HG02970 (cell line): ENCODE results near the gene TMEM150C.
"Not testable (repeated sequence)": the region's sequence is repeated elsewhere in the genome, so short reads cannot be mapped to it uniquely, and the experiment has no call there.

Source experiments
- ATAC-seq: cut with Tn5 transposase; IDR thresholded peaks from one replicate; pipeline ENCODE4 v1.9.1; 2021; ENCODE audit warnings: mild to moderate bottlenecking, moderate library complexity, moderate number of reproducible peaks; ENCODE audit not compliant: unreplicated experiment, low FRiP score

The TMEM150C gene

DNA sequence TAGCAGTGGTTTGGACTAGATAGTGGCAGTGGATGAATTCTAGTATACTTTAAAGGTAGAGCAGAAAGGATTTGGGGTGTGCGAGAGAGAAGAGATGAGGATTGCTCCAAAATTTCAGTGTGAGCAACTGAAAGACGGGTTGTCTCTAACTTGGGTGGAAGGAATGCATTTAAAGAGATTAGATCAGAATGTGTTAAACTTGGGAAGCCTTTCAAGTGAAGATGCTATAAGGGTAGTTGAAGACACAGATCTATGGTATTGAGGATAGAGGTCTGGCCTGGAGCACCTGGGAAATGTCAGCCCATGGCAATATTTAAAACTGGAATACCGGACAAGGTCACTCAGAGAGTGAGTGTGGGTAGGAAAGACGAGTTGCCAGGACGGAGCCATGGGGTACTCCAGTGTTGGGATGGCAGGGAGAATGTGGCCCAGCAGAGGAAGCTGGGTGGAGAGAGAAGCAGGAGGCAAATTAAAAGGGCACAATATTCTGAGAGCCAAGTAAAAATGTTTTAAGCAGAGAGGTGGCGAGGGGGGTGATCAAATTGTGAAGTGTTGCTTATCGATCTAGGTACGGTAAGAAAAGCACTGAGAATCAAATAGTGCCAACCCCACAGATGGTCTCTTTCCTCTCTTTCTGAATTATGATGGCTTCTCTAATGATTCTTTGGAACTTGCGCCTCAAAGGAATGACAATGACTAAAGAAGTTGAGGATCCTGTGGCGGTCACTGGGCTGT, 80.8 kb downstream of the TMEM150C start:
- no peak for ATAC-seq

DNA sequence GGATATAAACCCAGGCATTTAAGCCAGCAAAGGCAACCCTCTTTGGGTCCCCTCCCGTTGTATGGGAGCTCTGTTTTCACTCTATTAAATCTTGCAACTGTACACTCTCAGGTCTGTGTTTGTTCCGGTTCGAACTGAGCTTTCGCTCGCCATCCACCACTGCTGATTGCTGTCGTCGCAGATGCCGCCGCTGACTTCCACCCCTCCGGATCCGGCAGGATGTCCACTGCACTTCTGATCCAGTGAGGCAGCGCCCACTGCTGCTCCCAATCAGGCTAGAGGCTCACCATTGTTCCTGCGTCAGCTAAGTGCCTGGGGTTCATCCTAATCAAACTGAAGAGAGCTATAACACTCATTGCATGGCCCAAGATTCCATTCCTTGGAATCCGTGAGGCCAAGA, 82.2 kb downstream of the TMEM150C start:
- no peak for ATAC-seq

DNA sequence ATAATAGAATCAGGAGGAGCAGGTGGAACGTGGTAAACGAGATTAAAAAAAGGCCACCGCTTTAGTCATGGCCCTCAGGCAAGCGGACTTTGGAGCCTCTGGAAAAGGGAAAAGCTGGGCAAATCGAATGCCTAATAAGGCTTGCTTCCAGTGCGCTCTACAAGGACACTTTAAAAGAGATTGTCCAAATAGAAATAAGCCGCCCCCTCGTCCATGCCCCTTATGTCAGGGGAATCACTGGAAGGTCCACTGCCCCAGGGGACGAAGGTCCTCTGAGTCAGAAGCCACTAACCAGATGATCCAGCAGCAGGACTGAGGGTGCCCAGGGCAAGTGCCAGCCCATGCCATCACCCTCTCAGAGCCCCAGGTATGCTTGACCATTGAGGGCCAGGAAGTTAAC, 84.3 kb downstream of the TMEM150C start:
- ATAC-seq: not testable (repeated sequence)

DNA sequence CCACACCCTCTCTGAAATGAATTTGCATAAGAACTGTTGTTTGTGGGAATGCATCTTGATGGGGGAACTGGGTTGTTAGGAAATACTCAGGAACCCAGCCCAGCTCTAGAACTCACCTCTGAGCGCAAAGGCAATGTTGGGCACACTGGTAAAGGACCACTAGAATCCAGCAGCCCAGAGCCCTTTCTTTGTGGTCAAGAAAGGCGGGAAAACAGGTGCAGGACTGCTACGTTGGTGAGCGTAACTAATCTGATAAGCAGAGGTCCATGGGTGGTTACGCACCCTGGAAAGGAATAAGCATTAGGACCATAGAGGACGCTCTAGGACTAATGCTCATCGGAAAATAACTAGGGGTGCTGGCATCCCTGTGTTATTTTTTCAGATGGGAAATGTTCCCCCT, 85.9 kb downstream of the TMEM150C start:
- ATAC-seq: not testable (repeated sequence)

DNA sequence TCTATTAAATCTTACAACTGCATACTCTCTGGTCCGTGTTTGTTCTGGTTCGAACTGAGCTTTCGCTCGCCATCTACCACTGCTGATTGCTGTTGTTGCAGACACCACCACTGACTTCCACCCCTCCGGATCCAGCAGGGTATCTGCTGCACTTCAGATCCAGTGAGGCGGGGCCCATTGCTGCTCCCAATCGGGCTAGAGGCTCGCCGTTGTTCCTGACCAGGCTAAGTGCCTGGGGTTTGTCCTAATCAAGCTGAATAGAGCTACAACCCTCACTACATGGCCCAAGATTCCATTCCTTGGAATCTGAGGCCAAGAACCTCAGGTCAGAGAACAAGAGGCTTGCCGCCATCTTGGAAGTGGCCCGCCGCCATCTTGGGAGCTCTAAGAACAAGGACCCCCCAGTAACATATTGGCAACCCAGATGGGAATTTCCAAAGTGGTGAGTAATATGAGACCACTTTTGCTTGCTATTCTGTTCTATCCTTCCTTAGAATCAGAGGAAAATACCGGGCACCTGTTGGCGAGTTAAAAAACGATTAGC, 88.1 kb downstream of the TMEM150C start:
- ATAC-seq: no peak

GRCh38 chr4:82473080-82473479, 88.7 kb downstream of the TMEM150C start:
- ATAC-seq: not testable (repeated sequence)

- no peak for ATAC-seq
Measured at GRCh38 chr4:82469791-82470345, 91.9 kb downstream of the TMEM150C start.

- ATAC-seq: no peak
Measured at GRCh38 chr4:82467471-82467870, 94.3 kb downstream of the TMEM150C start.

DNA sequence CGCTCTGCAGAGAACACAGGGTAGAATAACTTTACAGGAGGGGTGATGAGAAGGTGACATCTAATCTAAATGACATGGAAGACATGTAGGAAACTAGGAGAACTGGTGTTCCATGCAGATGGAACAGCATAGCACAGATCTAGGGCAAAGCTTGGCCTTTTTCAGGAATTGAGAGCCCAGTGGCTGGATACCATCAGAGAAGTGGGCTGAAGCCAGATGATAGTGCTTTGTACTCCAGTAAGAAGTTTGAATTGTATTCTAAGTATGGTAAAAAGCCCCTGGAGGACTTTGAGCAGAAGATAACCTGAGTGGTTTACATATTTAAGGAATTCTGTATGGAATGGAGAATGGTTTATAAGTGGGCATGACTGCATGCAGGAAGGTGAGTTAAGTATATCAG, 98.6 kb downstream of the TMEM150C start:
- ATAC-seq: no peak

DNA sequence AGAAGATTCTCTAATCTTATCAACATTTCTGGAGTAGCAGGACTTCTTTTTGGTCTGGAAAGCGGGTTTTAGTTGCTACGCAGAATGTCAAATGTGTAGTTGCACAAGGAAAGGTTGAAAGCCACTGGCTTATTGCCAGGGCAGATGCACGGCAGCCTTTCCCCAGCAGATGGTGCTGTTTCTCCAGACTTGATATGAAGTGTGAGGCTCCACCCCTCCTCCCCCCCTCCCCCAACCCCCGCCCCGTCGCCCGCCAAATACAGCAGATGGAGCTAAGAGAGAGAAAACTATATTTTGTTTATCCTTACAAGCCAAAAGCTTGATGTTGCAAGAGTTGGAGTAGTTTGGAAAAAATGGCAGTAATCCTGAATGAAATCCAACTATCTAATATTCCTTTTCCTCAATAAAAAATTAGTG, 99.4 kb downstream of the TMEM150C start:
- ATAC-seq: peak; percentile 62

GRCh38 chr4:82461710-82462109, 100.1 kb downstream of the TMEM150C start:
- no peak for ATAC-seq

GRCh38 chr4:82458729-82459128, 103.1 kb downstream of the TMEM150C start:
- ATAC-seq: no peak

GRCh38 chr4:82457266-82457665, 104.5 kb downstream of the TMEM150C start:
- ATAC-seq: no peak

- no peak for ATAC-seq
Measured at GRCh38 chr4:82452026-82452425, 109.8 kb downstream of the TMEM150C start.

- no peak for ATAC-seq
Measured at GRCh38 chr4:82450966-82451755, 110.6 kb downstream of the TMEM150C start.

DNA sequence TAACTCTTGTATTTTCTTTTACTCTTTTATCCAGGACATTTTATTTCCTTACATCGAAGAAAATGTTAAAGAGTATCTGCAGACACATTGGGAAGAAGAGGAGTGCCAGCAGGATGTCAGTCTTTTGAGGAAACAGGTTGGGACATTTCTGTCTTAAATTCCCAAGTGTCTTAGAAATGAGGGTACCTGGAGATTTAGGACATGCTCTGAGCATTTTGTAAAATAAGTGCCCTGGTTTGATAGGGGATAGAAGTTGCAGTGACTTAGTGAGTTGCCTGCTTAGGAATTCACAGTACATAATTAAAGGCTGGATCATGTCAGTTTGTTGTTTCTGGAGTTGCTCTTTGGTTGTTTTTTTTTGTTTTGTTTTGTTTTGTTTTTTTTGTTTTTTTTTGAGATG, 113.9 kb downstream of the TMEM150C start:
- no peak for ATAC-seq

DNA sequence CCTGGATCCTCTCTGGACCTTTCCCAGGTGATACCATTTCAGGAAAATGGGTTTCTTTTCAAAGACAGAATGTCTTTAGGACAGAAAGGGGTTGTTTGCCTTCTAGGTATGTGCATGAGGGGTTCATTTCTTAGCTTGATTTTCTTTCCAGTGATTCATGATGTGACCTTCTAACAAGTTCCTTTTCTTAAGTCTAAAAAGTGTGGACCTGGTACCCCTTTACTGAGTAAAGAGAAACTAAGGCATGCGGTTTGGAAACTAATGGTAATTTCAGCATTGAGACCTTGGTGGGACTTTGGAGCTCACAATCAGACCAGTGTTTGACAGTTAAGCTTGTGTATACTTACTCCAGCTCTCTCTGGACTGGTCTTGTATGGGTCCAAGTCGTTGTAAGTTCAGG, 122.7 kb downstream of the TMEM150C start:
- ATAC-seq: no peak

GRCh38 chr4:82437285-82438005, 124.3 kb downstream of the TMEM150C start:
- ATAC-seq: no peak

- no peak for ATAC-seq
Measured at GRCh38 chr4:82436780-82437179, 125.0 kb downstream of the TMEM150C start.

DNA sequence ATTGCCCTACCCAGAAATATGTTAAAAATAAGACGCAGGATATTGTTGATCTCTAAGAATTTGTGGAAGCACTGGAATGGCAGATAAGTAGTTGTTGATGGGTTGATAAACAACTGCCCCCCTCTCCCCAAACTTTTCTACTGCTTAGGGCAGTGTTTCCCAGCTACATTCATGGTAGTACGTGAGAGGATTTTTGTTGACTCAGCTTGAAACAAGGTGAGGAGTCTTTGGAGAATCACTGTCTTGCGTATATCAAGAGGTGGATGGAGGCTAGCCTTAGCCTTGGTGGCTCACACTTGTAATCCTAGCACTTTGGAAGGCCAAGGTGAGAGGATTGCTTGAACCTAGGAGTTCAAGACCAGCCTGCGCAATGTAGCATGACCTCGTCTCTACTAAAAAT, 125.7 kb downstream of the TMEM150C start:
- no peak for ATAC-seq

- ATAC-seq: no peak
Measured at GRCh38 chr4:82434949-82435348, 126.8 kb downstream of the TMEM150C start.
